NCI-H526 treated with DMSO at 0.1 percent for 48 hours (cell line): ENCODE data around the gene DAB1.

Experiments
- DNase-seq: peaks from one replicate; lab custom pipeline; 2025; lab: John Stamatoyannopoulos, UW

Gene DAB1

GRCh38 chr1:57072401-57073110 is 351.3 kb downstream of the DAB1 start:
- DNase-seq: no peak

GRCh38 chr1:57067863-57068262 is 356.0 kb downstream of the DAB1 start:
- DNase-seq: no peak

GRCh38 chr1:57066980-57067610 is 356.8 kb downstream of the DAB1 start:
- DNase-seq: no peak

GRCh38 chr1:57065442-57065841 is 358.4 kb downstream of the DAB1 start:
- DNase-seq: no peak

- DNase-seq: no peak
Measured at GRCh38 chr1:57064379-57065140, 359.3 kb downstream of the DAB1 start.

- DNase-seq: no peak
Measured at GRCh38 chr1:57063406-57064125, 360.3 kb downstream of the DAB1 start.

- no peak for DNase-seq
Measured at GRCh38 chr1:57061369-57061768, 362.5 kb downstream of the DAB1 start.

- no peak for DNase-seq
Measured at GRCh38 chr1:57060451-57060850, 363.4 kb downstream of the DAB1 start.

GRCh38 chr1:57058652-57059501 is 365.0 kb downstream of the DAB1 start:
- DNase-seq: no peak

- no peak for DNase-seq
Measured at GRCh38 chr1:57048856-57049255, 375.0 kb downstream of the DAB1 start.

- no peak for DNase-seq
Measured at GRCh38 chr1:57046462-57046861, 377.4 kb downstream of the DAB1 start.

- no peak for DNase-seq
Measured at GRCh38 chr1:57041901-57042300, 382.0 kb downstream of the DAB1 start.

- DNase-seq: no peak
Measured at GRCh38 chr1:57040811-57041210, 383.0 kb downstream of the DAB1 start.

GRCh38 chr1:57036641-57037579 is 386.9 kb downstream of the DAB1 start:
- DNase-seq: no peak

- DNase-seq: no peak
Measured at GRCh38 chr1:57034713-57035112, 389.1 kb downstream of the DAB1 start.

- no peak for DNase-seq
Measured at GRCh38 chr1:57033222-57034001, 390.4 kb downstream of the DAB1 start.

- no peak for DNase-seq
Measured at GRCh38 chr1:57026624-57027354, 397.1 kb downstream of the DAB1 start.

- DNase-seq: no peak
Measured at GRCh38 chr1:57024855-57025254, 399.0 kb downstream of the DAB1 start.

GRCh38 chr1:57024428-57024827 is 399.4 kb downstream of the DAB1 start:
- no peak for DNase-seq
